HEK293T (cell line): ENCODE data around the gene MATN3.
"Not testable (repeated sequence)": the region's sequence is repeated elsewhere in the genome, so short reads cannot be mapped to it uniquely, and the experiment has no call there.

ENCODE experiments used
- CTCF ChIA-PET: fragments of 350-600 bp; formaldehyde crosslinking; extraction: SDS; loops from one replicate; lab custom pipeline; 2021; ENCODE audit warnings: antibody characterized with exemption, inconsistent platforms; lab: Yijun Ruan, JAX
- POLR2A ChIA-PET: fragments of 350-600 bp; formaldehyde crosslinking; extraction: SDS; loops from one replicate; lab custom pipeline; 2020; ENCODE audit warnings: antibody characterized with exemption, inconsistent platforms; lab: Yijun Ruan, JAX
- DNase-seq: peaks from one replicate; pipeline ENCODE4 v3.0.0; 2012; ENCODE audit warnings: mixed read lengths; ENCODE audit errors: extremely low spot score
- ARNT ChIP-seq: fragments of 450-650 bp; IDR thresholded peaks from 2 replicates; pipeline ENCODE4 v1.6.1; 2017; ENCODE audit warnings: mild to moderate bottlenecking
- BHLHE40 ChIP-seq: fragments of 450-650 bp; IDR thresholded peaks from 2 replicates; pipeline ENCODE4 v1.6.1; 2016; ENCODE audit warnings: mild to moderate bottlenecking, moderate library complexity, borderline replicate concordance
- CTBP1 ChIP-seq: fragments of 450-650 bp; IDR thresholded peaks from 2 replicates; pipeline ENCODE4 v1.6.1; 2016; ENCODE audit warnings: borderline replicate concordance
- ELF4 ChIP-seq: fragments of 450-650 bp; IDR thresholded peaks from 2 replicates; pipeline ENCODE4 v1.6.1; 2017; ENCODE audit warnings: antibody characterized with exemption
- FOXA1 ChIP-seq: fragments of 450-650 bp; IDR thresholded peaks from 2 replicates; pipeline ENCODE4 v1.6.1; 2016; ENCODE audit warnings: mild to moderate bottlenecking
- FOXK2 ChIP-seq: fragments of 450-650 bp; IDR thresholded peaks from 2 replicates; pipeline ENCODE4 v1.6.1; 2016; ENCODE audit warnings: mild to moderate bottlenecking
- FOXM1 ChIP-seq: fragments of 450-650 bp; IDR thresholded peaks from 2 replicates; pipeline ENCODE4 v1.6.1; 2017; ENCODE audit warnings: mild to moderate bottlenecking, borderline replicate concordance
- HDGF ChIP-seq: fragments of 450-650 bp; IDR thresholded peaks from 2 replicates; pipeline ENCODE4 v1.6.1; 2017; ENCODE audit warnings: antibody characterized with exemption, borderline replicate concordance
- L3MBTL2 ChIP-seq: fragments of 450-650 bp; conservative IDR thresholded peaks from 2 replicates; pipeline ENCODE4 v1.6.1; 2016; ENCODE audit warnings: mild to moderate bottlenecking
- LEF1 ChIP-seq: fragments of 450-650 bp; IDR thresholded peaks from 2 replicates; pipeline ENCODE4 v1.6.1; 2017; ENCODE audit warnings: mild to moderate bottlenecking, borderline replicate concordance
- NFRKB ChIP-seq: fragments of 450-650 bp; IDR thresholded peaks from 2 replicates; pipeline ENCODE4 v1.6.1; 2016; ENCODE audit warnings: mild to moderate bottlenecking, moderate library complexity
- PKNOX1 ChIP-seq: fragments of 450-650 bp; IDR thresholded peaks from 2 replicates; pipeline ENCODE4 v1.6.1; 2016
- SP1 ChIP-seq: fragments of 450-650 bp; IDR thresholded peaks from 2 replicates; pipeline ENCODE4 v1.6.1; 2017
- SUZ12 ChIP-seq: fragments of 450-650 bp; IDR thresholded peaks from 2 replicates; pipeline ENCODE4 v1.6.1; 2016; ENCODE audit warnings: mild to moderate bottlenecking
- TARDBP ChIP-seq: fragments of 450-650 bp; IDR thresholded peaks from 2 replicates; pipeline ENCODE4 v1.6.1; 2016
- ZNF384 ChIP-seq: fragments of 450-650 bp; IDR thresholded peaks from 2 replicates; pipeline ENCODE4 v1.6.1; 2016

Gene MATN3

GRCh38 chr2:20050104-20050645 is 37.7 kb upstream of the MATN3 start:
- ChIA-PET CTCF (interaction anchor here (1.0 kb wide), 1 partner anchor 35 kb away, joined by 3 read pairs; no protein-coding TSS in a partner anchor), POLR2A (interaction anchor here (0.7 to 3.1 kb wide), 4 partner anchors 12 to 65 kb away, joined by 3 to 25 read pairs (median 5); no protein-coding TSS in a partner anchor)
- no peak for DNase-seq
- TF ChIP-seq HDGF (no peak), NFRKB (no peak), LEF1 (no peak), SUZ12 (no peak), BHLHE40 (no peak), FOXA1 (no peak)

GRCh38 chr2:20049637-20050036 is 37.2 kb upstream of the MATN3 start:
- no peak for DNase-seq
- POLR2A ChIA-PET: no interaction called here
- CTCF ChIA-PET: interaction anchor here (1.0 kb wide), 1 partner anchor 34 kb away, joined by 3 read pairs; no protein-coding TSS in a partner anchor

GRCh38 chr2:20048488-20049448 is 36.3 kb upstream of the MATN3 start:
- DNase-seq: no peak
- ChIA-PET CTCF (interaction anchor here (0.9 kb wide), 1 partner anchor 34 kb away, joined by 3 read pairs; no protein-coding TSS in a partner anchor), POLR2A (interaction anchor here (0.6 kb wide), 1 partner anchor 54 kb away, joined by 3 read pairs; no protein-coding TSS in a partner anchor)
- TF ChIP-seq L3MBTL2: no peak
- no peak for TF ChIP-seq FOXK2
- peak; percentile 83 for TF ChIP-seq PKNOX1
- TF ChIP-seq LEF1: no peak

More at GRCh38 chr2:20049637-20050036, 37.2 kb upstream of the MATN3 start:
- TF ChIP-seq SUZ12 (no peak), ELF4 (no peak), NFRKB (no peak), SP1 (no peak), FOXK2 (no peak), FOXA1 (no peak), LEF1 (no peak), ARNT (no peak), CTBP1 (no peak), L3MBTL2 (no peak), TARDBP (no peak), PKNOX1 (no peak), FOXM1 (no peak), HDGF (no peak)

GRCh38 chr2:20045712-20046292 is 33.3 kb upstream of the MATN3 start:
- POLR2A ChIA-PET, DNase-seq: not testable (repeated sequence)
- CTCF ChIA-PET: interaction anchor here (0.9 kb wide), 2 partner anchors 48 to 52 kb away, joined by 3 read pairs; no protein-coding TSS in a partner anchor

GRCh38 chr2:20044778-20045177 is 32.3 kb upstream of the MATN3 start:
- no peak for DNase-seq
- POLR2A ChIA-PET: interaction anchor here (0.5 kb wide), 1 partner anchor 13 kb away, joined by 3 read pairs; no protein-coding TSS in a partner anchor
- CTCF ChIA-PET: interaction anchor here (0.6 to 0.9 kb wide), 4 partner anchors 30 to 99 kb away, joined by 3 read pairs; no protein-coding TSS in a partner anchor
- TF ChIP-seq PKNOX1 (no peak), TARDBP (no peak), NFRKB (no peak), ELF4 (no peak), ZNF384 (no peak), LEF1 (no peak), SP1 (no peak), HDGF (no peak), FOXM1 (no peak), FOXA1 (no peak), ARNT (no peak), FOXK2 (no peak), L3MBTL2 (no peak), CTBP1 (no peak), BHLHE40 (no peak), SUZ12 (no peak)
